Stimulated activated CD8-positive, alpha-beta memory T cell treated with anti-CD3 and anti-CD28 coated beads, Interleukin-4, amount 100 ng/mL, for 24 hours (primary cell): ENCODE data around the gene BMAL1.

ENCODE experiments used
- DNase-seq: peaks from one replicate; pipeline ENCODE4 v3.0.0-alpha.2; 2020; ENCODE audit warnings: low read depth

The BMAL1 gene

GRCh38 chr11:13343931-13344717 is 66.5 kb downstream of the BMAL1 start:
- peak; percentile 49 for DNase-seq

- DNase-seq, result no peak
Measured at GRCh38 chr11:13344818-13345217, 67.2 kb downstream of the BMAL1 start.

GRCh38 chr11:13346470-13346869 is 68.9 kb downstream of the BMAL1 start:
- DNase-seq, result no peak

DNA sequence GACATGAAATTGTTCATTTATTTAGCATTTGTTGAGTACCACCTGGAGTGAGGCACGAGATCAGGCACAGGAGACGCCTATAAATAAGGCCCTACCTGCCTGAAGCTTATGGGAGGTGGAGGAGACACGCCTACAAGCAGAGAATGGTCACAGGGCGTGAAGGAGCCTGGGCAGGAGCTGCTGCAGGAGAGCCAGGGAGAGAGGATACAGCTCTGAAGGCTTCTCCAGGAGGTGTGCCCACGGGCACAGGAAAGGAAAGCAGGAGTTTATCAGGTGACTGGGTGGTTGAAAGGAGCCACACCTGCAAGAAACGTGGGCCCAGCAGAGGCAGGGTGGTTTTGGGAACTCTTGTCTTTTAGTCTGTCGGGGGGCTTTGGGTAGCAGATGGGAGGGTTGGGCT is 70.3 kb downstream of the BMAL1 start:
- no peak for DNase-seq

GRCh38 chr11:13348305-13348704 is 70.7 kb downstream of the BMAL1 start:
- no peak for DNase-seq

DNA sequence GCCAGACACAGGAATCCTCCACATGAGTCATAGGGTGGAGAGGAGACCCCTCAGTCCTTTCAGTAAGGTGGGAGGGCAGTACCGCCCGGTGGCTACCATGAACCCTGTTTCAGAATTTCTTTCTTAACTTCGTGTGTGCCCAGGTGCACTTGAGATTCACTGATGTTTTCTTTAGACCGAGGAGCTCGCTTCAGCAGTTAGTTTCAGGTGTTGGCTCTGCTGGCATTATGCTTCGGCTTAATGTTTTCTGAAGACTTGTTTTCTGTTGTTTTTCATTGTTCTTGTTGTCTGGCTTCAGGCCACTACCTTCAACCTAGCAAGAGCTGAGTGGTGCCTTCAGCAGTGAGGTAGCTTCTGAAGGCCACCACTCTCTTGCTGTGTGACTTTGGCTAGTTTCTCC is 71.5 kb downstream of the BMAL1 start:
- DNase-seq, result no peak

DNA sequence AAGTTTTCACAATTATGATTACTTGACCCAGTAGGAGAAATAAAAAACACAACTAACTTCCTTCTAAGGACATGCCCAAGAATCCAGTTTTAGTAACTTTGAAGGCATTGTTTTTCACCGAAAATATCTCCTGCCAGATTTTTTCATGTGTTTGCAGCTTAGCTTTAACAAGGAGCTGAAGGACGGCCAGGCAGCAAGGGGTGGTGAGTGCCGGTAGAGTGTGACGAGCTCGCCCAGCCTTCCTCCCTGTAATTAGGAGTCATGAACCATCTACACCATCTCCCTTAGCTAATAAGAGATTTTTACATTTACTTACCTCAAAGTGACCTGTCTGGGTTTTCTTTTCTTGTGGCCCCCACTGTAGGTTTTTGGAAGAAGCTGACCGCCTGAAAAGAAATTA is 72.0 kb downstream of the BMAL1 start:
- DNase-seq, result no peak

DNA sequence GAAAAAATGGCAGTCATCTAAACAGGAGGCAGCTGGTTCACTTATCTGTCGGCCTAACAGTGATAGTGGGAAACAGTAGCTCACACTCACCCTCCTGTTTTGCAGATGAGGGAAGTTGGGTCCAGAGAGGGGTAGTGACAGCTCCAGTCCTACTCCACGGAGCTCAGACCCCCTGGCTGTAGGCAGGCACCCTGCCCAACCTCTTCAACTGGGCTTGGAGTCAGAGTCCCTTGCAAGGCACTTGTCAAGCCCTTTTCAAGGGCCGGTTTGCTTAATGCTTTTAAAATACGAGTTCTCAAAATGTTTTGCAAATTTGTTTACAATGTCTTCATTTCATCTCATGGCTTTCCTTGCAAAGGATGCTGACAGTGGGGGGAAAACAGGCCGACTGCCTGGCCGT is 75.1 kb downstream of the BMAL1 start:
- no peak for DNase-seq

- no peak for DNase-seq
Measured at GRCh38 chr11:13354335-13354734, 76.7 kb downstream of the BMAL1 start.

DNA sequence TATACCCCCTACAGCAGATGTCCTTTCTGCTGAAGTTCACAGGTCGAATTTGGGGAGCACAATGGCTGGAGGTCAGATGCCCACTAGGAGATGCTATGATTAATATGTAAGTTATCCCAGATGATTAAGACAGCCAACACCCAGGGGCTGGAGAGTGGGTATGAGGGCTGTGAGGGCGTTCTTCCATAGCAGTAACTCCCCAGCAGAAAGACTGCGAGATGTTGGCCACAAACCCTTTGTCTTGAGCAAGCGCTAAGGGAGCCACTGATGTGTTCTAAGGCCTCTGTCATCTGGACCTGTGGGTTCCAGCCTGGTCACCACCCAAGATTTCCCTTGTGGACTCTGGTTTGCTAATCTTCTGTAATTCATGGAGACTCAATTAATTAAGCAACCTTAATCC is 77.6 kb downstream of the BMAL1 start:
- DNase-seq, result no peak

GRCh38 chr11:13357232-13357631 is 79.6 kb downstream of the BMAL1 start:
- DNase-seq, result no peak

DNA sequence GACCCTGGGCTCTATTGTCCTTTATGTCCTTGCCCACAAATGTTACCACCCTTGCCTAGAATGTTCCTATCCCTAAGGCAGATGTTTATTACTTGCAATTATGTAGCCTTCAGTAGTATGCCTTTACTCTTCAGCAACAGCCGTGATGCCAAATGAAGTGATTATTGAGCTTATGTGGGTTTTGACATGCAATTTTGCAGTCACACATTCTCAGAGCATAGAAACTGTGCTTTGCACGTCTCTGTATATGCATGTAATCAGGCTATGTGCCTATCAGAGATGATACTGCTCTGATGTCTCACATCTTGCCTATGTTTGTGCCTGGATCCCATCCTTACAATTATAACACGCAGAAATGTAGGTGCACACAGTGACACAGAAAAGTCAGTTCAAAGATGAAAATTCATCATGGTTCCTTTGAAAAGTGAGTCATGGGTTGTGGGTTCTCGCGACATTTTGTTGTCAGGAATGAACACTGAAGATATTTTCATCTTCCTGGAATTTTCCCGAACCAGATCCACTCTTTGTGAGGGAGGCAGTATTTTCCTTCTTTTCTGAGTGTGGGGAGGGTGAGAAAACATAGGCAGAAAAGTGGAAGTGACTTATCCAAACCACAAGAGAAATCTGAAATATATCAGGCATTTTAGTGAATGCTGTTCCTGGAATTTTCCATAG is 81.1 kb downstream of the BMAL1 start:
- no peak for DNase-seq

DNA sequence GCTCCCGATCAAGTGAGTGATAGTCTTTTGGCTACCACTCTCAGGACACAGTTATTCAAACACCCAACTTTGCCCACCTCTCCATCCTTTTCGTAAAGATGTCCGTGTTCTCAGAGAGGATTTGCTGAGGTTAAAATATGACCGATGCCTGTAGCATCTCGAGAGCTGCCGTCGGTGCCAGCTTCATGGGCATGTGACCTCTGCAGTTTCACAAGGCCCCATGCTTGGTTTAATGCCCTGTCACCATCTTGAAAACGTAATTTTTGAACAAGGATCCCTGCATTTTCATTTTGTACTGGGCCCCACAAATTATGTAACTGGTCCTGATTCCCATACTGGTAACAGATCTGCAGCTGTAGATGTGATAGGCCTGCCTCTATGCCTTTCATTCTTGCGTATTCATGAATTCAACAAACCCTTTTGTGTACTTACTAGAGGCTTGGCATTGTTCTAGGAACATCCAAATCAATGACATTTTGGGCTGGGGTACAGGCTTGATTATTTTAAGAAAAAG is 85.1 kb downstream of the BMAL1 start:
- no peak for DNase-seq

GRCh38 chr11:13364388-13364787 is 86.8 kb downstream of the BMAL1 start:
- DNase-seq, result no peak

GRCh38 chr11:13366266-13367026 is 88.9 kb downstream of the BMAL1 start:
- no peak for DNase-seq

GRCh38 chr11:13367115-13367514 is 89.5 kb downstream of the BMAL1 start:
- DNase-seq, result no peak

GRCh38 chr11:13368041-13368446 is 90.5 kb downstream of the BMAL1 start:
- DNase-seq, result no peak

GRCh38 chr11:13373216-13373615 is 95.6 kb downstream of the BMAL1 start:
- DNase-seq, result no peak

- no peak for DNase-seq
Measured at GRCh38 chr11:13375798-13376197, 98.2 kb downstream of the BMAL1 start.

GRCh38 chr11:13376402-13376801 is 98.8 kb downstream of the BMAL1 start:
- no peak for DNase-seq

GRCh38 chr11:13376838-13377237 is 99.2 kb downstream of the BMAL1 start:
- DNase-seq, result no peak

GRCh38 chr11:13378316-13378715 is 100.7 kb downstream of the BMAL1 start:
- DNase-seq, result no peak

DNA sequence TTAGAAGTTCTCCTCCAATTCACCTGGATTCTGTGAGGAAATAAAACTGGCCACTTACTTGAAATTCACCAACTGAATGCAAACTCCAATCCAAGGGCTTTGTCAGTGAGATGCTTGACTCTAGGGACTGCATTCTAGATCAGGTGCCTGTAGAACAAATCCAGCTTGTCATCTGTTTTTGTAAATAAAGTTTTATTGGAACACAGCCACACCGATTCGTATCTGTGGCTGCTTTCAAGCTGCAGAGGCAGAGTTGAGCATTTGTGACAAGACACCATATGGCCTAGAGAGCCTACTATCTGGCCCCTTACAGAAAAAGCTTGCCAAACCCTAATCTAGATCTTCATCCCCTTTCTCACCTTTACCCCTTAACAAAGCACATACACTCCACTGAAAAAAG is 103.1 kb downstream of the BMAL1 start:
- no peak for DNase-seq
